Testis (tissue), 3 donors: ENCODE measurements around the gene MPRIP. TPM values are rescaled to one million over a fixed set of nuclear protein-coding genes. Genes with fewer than 3 reads are reported as not detected.

Source experiments
- DNase-seq: peaks from one replicate; pipeline ENCODE4 v3.0.0-alpha.2; 2019
- H3K27ac ChIP-seq, 2 donors: fragments of 200-600 bp; sonication (generic); one replicate each; pipeline ENCODE4 v1.5.1; 2019
- H3K27me3 ChIP-seq: fragments of 200-600 bp; sonication (generic); one replicate; pipeline ENCODE4 v1.5.1; 2019
- H3K36me3 ChIP-seq: fragments of 200-600 bp; sonication (generic); one replicate; pipeline ENCODE4 v1.5.1; 2017; ENCODE audit warnings: low read depth; ENCODE audit errors: missing control alignments
- H3K4me1 ChIP-seq: fragments of 200-600 bp; sonication (generic); one replicate; pipeline ENCODE4 v1.5.1; 2019
- H3K4me3 ChIP-seq, 2 donors: fragments of 200-600 bp; sonication (generic); one replicate each; pipeline ENCODE4 v1.5.1; 2017 to 2019
- H3K9me3 ChIP-seq: fragments of 200-600 bp; sonication (generic); one replicate; pipeline ENCODE4 v1.5.1; 2017
- CTCF ChIP-seq, 3 experiments: fragments of 450-650 bp in 2 of 3; fragments of 200-600 bp in 1 of 3; sonication (generic) in 1 of 3; IDR thresholded peaks; one replicate each; pipeline ENCODE4 v1.5.1; 2016 to 2019; ENCODE audit warnings: antibody characterized with exemption in 3 of 3, mild to moderate bottlenecking in 2 of 3, moderate library complexity in 1 of 3
- POLR2A ChIP-seq: fragments of 450-650 bp; IDR thresholded peaks from one replicate; pipeline ENCODE4 v1.6.1; 2017; ENCODE audit warnings: antibody characterized with exemption, mild to moderate bottlenecking, moderate library complexity
- WGBS, 2 donors: methylation state at CpG; one replicate each; pipeline ENCODE4 v1.1.5; 2018; 5-methylcytosine and 5-hydroxymethylcytosine counted together
- intact Hi-C: fragments of 100-400 bp; cut with DNase I; formaldehyde crosslinking; loops from one replicate; pipeline ENCODE4 v1.15.1; 2023; ENCODE audit warnings: low total_unique reads
- polyA plus RNA-seq: library from polyadenylated mRNA; stranded (reverse); fragments of 350-450 nt; fragmentation: Illumina TruSeq; extraction: RNeasy Lipid Tissue Mini Kit (QIAGEN cat#74804); gene quantifications from one replicate; pipeline ENCODE4 v1.2.3, GENCODE V29; 2014; ENCODE audit warnings: low read depth, low replicate concordance; ENCODE audit not compliant: insufficient read depth
- total RNA-seq, 2 donors: library from RNA; depleted of rRNA; stranded (reverse); fragments of >200 nt; gene quantifications; one replicate each; pipeline ENCODE4 v1.2.3, GENCODE V29; 2016

Gene MPRIP
- total and polyA plus RNA-seq, 3 donors from 2014 or later: 191 to 337 (median 304) TPM

DNA sequence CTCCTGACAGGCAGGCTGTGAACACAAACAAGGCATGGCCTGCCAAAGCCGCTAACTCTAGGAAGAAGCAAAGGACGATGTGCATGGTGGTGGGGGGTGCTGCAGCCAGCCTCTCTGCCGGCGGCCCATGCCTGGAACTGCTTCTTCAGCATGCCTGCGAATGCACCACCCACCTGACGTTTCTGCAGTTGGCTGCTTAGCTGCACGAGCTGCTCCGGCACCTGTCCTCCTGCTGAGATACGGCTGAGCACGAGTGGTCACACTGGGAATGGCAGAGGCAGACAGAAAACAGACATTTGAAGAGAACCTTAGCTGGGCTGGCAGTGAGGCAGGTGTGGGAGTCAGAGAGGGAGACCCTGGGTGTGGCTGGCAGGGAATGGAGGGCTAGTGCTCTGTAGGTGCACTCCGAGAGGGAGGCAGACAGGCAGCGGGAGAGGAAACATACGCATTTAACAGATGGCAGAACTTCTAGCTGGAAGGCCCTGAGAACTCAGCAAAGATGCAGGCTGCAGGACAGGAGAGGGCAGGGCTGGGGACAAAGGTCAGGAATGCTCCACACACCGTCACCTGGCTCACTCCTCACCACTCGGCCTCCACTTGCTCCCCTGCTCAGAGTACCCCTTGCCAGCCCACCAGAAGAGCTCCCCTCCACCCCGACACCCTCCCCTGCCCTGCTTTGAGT lies 189.5 kb downstream of the MPRIP start:
- 73 to 88% methylated on average over 16 of the region's 16 CpGs for WGBS, 2 donors
- no peak for DNase-seq
- Histone ChIP-seq H3K4me1 (peaks cover 37% of the 10 kb centered on the region), H3K9me3 (no peaks in the 10 kb centered on the region), H3K4me3 (no peak overlapping the region), H3K36me3 (no peaks in the 10 kb centered on the region), H3K27ac (no peak overlapping the region), H3K27me3 (no peaks in the 10 kb centered on the region)
- no peak for TF ChIP-seq CTCF (IDR thresholded peaks at IDR 0.05)
- no peak for TF ChIP-seq POLR2A
- intact Hi-C loops: no loop called here

GRCh38 chr17:17232303-17232621 lies 190.0 kb downstream of the MPRIP start:
- intact Hi-C loops: no loop called here
- no peak for DNase-seq
- Histone ChIP-seq H3K4me3 (no peak overlapping the region), H3K36me3 (no peaks in the 10 kb centered on the region), H3K27ac (no peak overlapping the region), H3K27me3 (no peaks in the 10 kb centered on the region), H3K4me1 (peaks cover 37% of the 10 kb centered on the region), H3K9me3 (no peaks in the 10 kb centered on the region)
- TF ChIP-seq CTCF (IDR thresholded peaks at IDR 0.05) (no peak), POLR2A (no peak)
- 66 to 80% methylated on average over 11 of the region's 11 CpGs for WGBS, 2 donors

- Histone ChIP-seq H3K27ac (peak overlapping the region; percentile 48 to 99), H3K27me3 (no peaks in the 10 kb centered on the region), H3K4me3 (peak overlapping the region; percentile 100), H3K9me3 (no peaks in the 10 kb centered on the region), H3K36me3 (no peaks in the 10 kb centered on the region), H3K4me1 (peaks cover 31% of the 10 kb centered on the region)
- intact Hi-C loops: no loop called here
- DNase-seq: peak; percentile 48
- WGBS, 2 donors: 39 to 46% methylated on average over 19 of the region's 19 CpGs
- TF ChIP-seq POLR2A (no peak), CTCF (IDR thresholded peaks at IDR 0.05) (no peak)
These were observed 193.2 kb downstream of the MPRIP start for GRCh38 chr17:17235212-17236174.

DNA sequence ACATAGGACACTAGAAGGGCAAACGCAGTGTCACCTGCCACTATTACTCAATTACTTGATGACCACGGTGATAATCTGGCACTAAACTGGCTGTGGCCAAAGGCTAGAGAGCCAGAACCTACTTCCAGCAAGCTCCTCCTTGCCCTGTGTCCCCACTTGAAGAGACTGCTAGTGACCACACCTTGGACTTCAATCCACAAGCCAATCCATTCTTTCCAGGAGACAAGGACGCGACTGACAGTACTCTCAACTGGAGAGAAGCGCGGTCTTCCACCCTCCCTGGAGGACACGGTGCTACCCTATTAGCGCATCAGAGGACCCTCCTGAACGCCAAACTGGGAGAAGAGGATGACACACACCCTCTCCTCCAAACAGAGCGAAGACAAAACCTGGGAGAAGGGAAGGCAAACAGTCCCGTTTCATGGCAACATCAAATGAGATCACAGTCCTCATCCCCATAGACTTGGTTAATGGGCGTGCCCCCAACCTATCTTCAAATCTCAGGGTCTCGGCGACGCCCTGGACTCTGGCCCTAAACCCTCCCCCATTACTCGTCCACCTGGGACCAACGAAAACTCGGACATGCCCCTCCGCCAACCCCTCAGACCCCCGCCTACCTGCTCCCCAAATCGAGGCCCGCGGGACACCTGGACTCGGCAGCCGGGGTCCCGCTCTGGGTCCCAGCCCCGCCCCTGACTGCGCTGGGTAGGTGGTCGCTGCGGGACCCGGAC lies 194.2 kb downstream of the MPRIP start:
- intact Hi-C loops: no loop called here
- Histone ChIP-seq H3K36me3 (no peaks in the 10 kb centered on the region), H3K9me3 (no peaks in the 10 kb centered on the region), H3K4me1 (peaks cover 31% of the 10 kb centered on the region), H3K27ac (peak overlapping the region; percentile 99), H3K4me3 (peak overlapping the region; percentile 100), H3K27me3 (no peaks in the 10 kb centered on the region)
- 1% methylated on average over 12 to 31 of the region's 31 CpGs for WGBS, 2 donors
- no peak for DNase-seq
- TF ChIP-seq CTCF (IDR thresholded peaks at IDR 0.05) (no peak), POLR2A (no peak)
